ENCODE measurements around the gene DNAJB12. TPM values are rescaled to one million over a fixed set of nuclear protein-coding genes. Genes with fewer than 3 reads are reported as not detected.

Gene DNAJB12
- total RNA-seq, 1 experiment from 2014 or later = 68.1 TPM

DNA sequence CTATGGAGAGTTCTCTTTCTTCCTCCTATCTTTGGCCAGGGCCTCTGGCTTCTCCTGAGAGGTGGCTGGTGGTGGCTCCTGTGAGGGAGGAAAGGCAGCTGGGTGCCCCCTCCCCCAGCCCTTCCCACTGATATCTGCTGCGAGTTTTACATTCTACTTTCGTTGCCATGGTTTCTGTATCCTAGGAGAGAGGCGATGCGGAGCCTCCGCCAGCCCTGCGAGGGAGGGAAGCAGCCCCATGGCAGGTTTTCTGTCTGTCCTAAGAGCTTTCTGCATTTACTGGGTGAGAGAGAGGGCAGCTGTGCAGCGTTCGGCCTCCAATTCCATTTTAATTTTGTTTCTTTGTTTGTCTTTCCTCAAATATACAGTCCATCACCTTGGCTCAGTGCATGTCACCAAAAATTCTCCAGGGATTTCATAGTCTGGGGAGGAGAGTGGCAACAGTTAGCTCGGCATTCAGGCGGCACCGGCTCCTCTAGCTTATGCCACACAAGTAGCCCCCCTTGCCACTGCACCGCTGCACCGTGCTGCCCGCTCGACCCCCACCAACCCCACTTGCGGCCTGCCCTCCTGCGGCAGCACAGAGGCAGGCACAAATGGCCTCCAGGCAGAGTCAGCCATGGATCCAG lies 20.4 kb downstream of the DNAJB12 start:
- Mint-ChIP-seq H3K27ac (ENCODE audit: low read depth, unreplicated experiment) (peak overlapping the region; percentile 79), H3K36me3 (ENCODE audit: insufficient read depth, unreplicated experiment) (peaks cover 46% of the 10 kb centered on the region), H3K9me3 (ENCODE audit: unreplicated experiment) (no peaks in the 10 kb centered on the region), H3K4me1 (ENCODE audit: insufficient read depth, unreplicated experiment) (peaks cover 53% of the 10 kb centered on the region), H3K27me3 (ENCODE audit: insufficient read depth, unreplicated experiment) (no peaks in the 10 kb centered on the region), H3K4me3 (ENCODE audit: unreplicated experiment) (peak overlapping the region; percentile 72)
- TF ChIP-seq, protein P1, sequence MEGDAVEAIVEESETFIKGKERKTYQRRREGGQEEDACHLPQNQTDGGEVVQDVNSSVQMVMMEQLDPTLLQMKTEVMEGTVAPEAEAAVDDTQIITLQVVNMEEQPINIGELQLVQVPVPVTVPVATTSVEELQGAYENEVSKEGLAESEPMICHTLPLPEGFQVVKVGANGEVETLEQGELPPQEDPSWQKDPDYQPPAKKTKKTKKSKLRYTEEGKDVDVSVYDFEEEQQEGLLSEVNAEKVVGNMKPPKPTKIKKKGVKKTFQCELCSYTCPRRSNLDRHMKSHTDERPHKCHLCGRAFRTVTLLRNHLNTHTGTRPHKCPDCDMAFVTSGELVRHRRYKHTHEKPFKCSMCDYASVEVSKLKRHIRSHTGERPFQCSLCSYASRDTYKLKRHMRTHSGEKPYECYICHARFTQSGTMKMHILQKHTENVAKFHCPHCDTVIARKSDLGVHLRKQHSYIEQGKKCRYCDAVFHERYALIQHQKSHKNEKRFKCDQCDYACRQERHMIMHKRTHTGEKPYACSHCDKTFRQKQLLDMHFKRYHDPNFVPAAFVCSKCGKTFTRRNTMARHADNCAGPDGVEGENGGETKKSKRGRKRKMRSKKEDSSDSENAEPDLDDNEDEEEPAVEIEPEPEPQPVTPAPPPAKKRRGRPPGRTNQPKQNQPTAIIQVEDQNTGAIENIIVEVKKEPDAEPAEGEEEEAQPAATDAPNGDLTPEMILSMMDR (IDR thresholded peaks at IDR 0.05; ENCODE audit: unreplicated experiment) = no peak
- peak; percentile 48 for DNase-seq (ENCODE audit: unreplicated experiment)
- CTCF ChIA-PET = interaction anchor here (0.6 to 7.3 kb wide), 11 partner anchors 12 to 512 kb away, joined by 3 to 68 read pairs (median 4); partner anchors contain the start of gene DDIT4
- no TSS peak for BruUV-seq (replicated peaks)
- POLR2A ChIA-PET = interaction anchor here (0.6 to 12.8 kb wide), 19 partner anchors 14 to 554 kb away, joined by 3 to 399 read pairs (median 5); partner anchors contain the start of genes ANAPC16, ASCC1 and DDIT4
- intact Hi-C loops (cut with micrococcal nuclease) = loop anchor here (2.0 kb wide), 1 partner anchor 112 kb away; no protein-coding TSS in a partner anchor

DNA sequence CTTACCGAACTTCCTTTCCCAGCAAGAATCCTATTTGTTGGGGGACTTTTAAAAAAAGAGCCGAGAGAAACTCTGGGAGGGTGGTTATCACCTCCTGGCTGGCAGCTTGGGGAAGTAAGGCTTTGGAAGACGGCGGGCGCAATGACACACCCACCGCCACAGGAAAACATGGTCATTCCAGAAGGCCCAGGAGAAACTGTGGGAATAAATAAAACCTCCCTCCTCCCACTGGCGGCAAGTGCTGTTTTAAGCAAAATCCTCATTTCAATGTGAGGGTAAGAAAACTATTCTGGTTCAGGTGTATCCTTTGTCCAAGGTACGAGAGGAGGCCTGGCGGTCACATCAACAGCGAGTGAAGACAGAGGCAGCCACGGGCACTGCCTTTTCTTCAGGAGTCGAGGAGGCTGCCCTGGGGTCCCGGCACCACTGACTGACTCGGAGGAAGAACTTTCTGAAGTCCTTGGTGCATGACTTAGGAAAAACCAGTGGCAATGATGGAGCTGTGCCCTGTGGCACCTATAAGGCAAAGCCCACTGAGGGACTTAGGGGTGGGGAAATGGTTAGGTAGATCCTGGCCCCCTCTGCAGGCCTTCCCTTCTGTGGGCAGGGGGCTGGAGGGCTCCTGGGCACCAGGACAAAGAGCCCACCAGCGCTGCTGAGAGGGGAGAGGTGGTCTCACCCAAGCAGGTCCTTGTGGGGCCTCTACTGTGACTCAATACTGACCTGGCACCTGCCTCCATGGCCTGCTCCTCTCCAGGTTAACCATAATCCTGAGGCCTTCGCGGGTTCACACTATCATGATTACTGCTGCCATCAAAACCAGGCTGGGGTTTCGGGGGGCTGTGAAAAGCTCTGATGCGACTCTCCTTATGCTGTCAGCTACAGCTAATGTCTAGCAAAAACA lies 21.4 kb downstream of the DNAJB12 start:
- ChIA-PET POLR2A (interaction anchor here (0.7 to 12.8 kb wide), 13 partner anchors 13 to 362 kb away, joined by 3 to 399 read pairs (median 13); partner anchors contain the start of genes ANAPC16, ASCC1 and DDIT4), CTCF (interaction anchor here (0.6 to 7.3 kb wide), 8 partner anchors 12 to 513 kb away, joined by 3 to 68 read pairs (median 4); partner anchors contain the start of gene DDIT4)
- H3K36me3 Mint-ChIP-seq (ENCODE audit: insufficient read depth, unreplicated experiment) = peaks cover 37% of the 10 kb centered on the region
- H3K27me3 Mint-ChIP-seq (ENCODE audit: insufficient read depth, unreplicated experiment) = no peaks in the 10 kb centered on the region
- no TSS peak for BruUV-seq (replicated peaks)
- H3K27ac Mint-ChIP-seq (ENCODE audit: low read depth, unreplicated experiment) = peak overlapping the region; percentile 92
- intact Hi-C loops (cut with micrococcal nuclease) = loop anchor here (2.0 kb wide), 1 partner anchor 111 kb away; no protein-coding TSS in a partner anchor
- TF ChIP-seq, protein P1 (IDR thresholded peaks at IDR 0.05; ENCODE audit: unreplicated experiment) = no peak
- DNase-seq (ENCODE audit: unreplicated experiment) = peak; percentile 39
- H3K9me3 Mint-ChIP-seq (ENCODE audit: unreplicated experiment) = no peaks in the 10 kb centered on the region
- H3K4me1 Mint-ChIP-seq (ENCODE audit: insufficient read depth, unreplicated experiment) = peaks cover 58% of the 10 kb centered on the region
- H3K4me3 Mint-ChIP-seq (ENCODE audit: unreplicated experiment) = no peak overlapping the region

DNA sequence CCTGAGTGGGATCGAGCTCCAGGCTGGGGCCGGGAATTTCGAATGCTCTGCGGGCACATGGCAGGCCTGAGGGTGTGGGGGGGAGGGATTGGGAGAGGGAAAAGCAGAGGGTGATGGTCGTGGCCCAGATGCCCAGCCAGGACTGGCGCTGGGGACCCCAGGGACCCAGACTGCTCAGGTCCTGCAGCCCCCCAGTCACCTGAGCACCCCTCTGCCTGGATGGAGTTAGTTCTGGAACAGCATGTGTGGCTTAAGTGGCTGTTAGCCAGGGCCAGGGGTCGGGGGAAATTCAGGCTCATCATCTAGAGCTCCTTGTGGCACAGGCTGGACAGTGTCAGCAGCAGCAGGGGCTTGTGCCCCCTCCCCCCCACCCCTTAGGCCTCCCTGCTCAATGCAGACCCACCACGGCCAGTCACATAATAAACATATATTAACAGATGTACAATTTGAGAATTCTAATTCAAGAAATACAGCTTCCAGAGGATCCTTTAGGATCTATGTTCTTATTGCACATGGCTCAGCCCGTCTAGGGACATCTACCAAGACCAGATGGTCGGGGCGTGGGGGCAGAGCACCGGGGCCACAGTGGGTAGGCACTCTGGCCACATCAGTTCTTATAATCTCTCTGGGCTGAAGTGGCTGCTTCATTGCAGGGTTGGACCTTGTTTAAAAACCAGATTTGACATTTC lies 22.2 kb downstream of the DNAJB12 start:
- ChIA-PET POLR2A (interaction anchor here (0.7 to 12.8 kb wide), 24 partner anchors 12 to 482 kb away, joined by 3 to 399 read pairs (median 6); partner anchors contain the start of genes ASCC1, DDIT4 and MCU), CTCF (interaction anchor here (0.6 to 6.0 kb wide), 7 partner anchors 41 to 284 kb away, joined by 3 to 52 read pairs (median 3); partner anchors contain the start of gene DDIT4)
- peaks cover 66% of the 10 kb centered on the region for H3K4me1 Mint-ChIP-seq (ENCODE audit: insufficient read depth, unreplicated experiment)
- H3K4me3 Mint-ChIP-seq (ENCODE audit: unreplicated experiment) = peak overlapping the region; percentile 25
- TF ChIP-seq, protein P1 (IDR thresholded peaks at IDR 0.05; ENCODE audit: unreplicated experiment) = no peak
- no peaks in the 10 kb centered on the region for H3K9me3 Mint-ChIP-seq (ENCODE audit: unreplicated experiment)
- BruUV-seq (replicated peaks) = TSS peak; percentile 49
- no peak for DNase-seq (ENCODE audit: unreplicated experiment)
- peaks cover 29% of the 10 kb centered on the region for H3K36me3 Mint-ChIP-seq (ENCODE audit: insufficient read depth, unreplicated experiment)
- peak overlapping the region; percentile 92 for H3K27ac Mint-ChIP-seq (ENCODE audit: low read depth, unreplicated experiment)
- H3K27me3 Mint-ChIP-seq (ENCODE audit: insufficient read depth, unreplicated experiment) = no peaks in the 10 kb centered on the region
- intact Hi-C loops (cut with micrococcal nuclease) = no loop called here

Data from MCF 10A (cell line).